Measurements from ENCODE around the gene C1QTNF9.
"Not testable (repeated sequence)": the region's sequence is repeated elsewhere in the genome, so short reads cannot be mapped to it uniquely, and the experiment has no call there.

Gene C1QTNF9

GRCh38 chr13:24366315-24366714, 56.9 kb downstream of the C1QTNF9 start:
- not testable (repeated sequence) for DNase-seq

- not testable (repeated sequence) for DNase-seq
Measured at GRCh38 chr13:24371273-24371672, 61.9 kb downstream of the C1QTNF9 start.

All from stimulated activated CD4-positive, alpha-beta T cell treated with anti-CD3 and anti-CD28 coated beads, Interleukin-4, amount 100 ng/mL, for 24 hours (primary cell).